A549 (cell line): ENCODE measurements around the gene OCSTAMP.

ENCODE experiments used
- CTCF ChIP-seq: fragments of >200 bp; sonication (Bioruptor Twin); formaldehyde crosslinking; IDR thresholded peaks from 3 replicates; pipeline ENCODE4 v1.5.1; 2016
- RAD21 ChIP-seq, 2 experiments: fragments of >200 bp in 1 of 2; sonication (Bioruptor Twin) in 1 of 2; formaldehyde crosslinking in 1 of 2; IDR thresholded peaks in 1 of 2; conservative IDR thresholded peaks in 1 of 2; 2 replicates in 1 of 2; 3 replicates in 1 of 2; pipeline ENCODE4 v1.6.1; 2012 to 2018; ENCODE audit warnings: inconsistent platforms in 1 of 2

GRCh38 chr20:46575937-46576461, 25.5 kb upstream of the OCSTAMP start:
- TF ChIP-seq CTCF, result no peak
- TF ChIP-seq RAD21 (conservative IDR thresholded peaks at IDR 0.05 in 1 of 2, IDR thresholded peaks at IDR 0.05 in 1 of 2), result no peak
